ENCODE results near the gene SAE1. TPM values are rescaled to one million over a fixed set of nuclear protein-coding genes. Genes with fewer than 3 reads are reported as not detected.
A peak's percentile ranks its signal among the peaks of the same experiment; 100 is the strongest.

The SAE1 gene
- total and polyA plus RNA-seq, 2 of the 4 experiments (the other 2 are of a cell fraction), result 165 to 184 TPM

GRCh38 chr19:47112997-47113849, 17.4 kb upstream of the SAE1 start, which contains the start of gene ZC3H4:
TSS of gene ZC3H4 (minus strand) at chr19:47113776. CDS start at chr19:47112584, 1,192 bp downstream.
- TF ChIP-seq BHLHE40 (IDR thresholded peaks at IDR 0.05; ENCODE audit: low read depth, low read length) (peak; percentile 99), CEBPB (IDR thresholded peaks at IDR 0.05; ENCODE audit: low read depth, low read length) (peak; percentile 63; the same call in 1 of the 2 replicates), USF2 (IDR thresholded peaks at IDR 0.05; ENCODE audit: low read depth, low read length) (peak; percentile 98), POLR2A (IDR thresholded peaks at IDR 0.05; ENCODE audit: low read depth, low read length) (peak; percentile 96), MAZ (IDR thresholded peaks at IDR 0.05; ENCODE audit: borderline replicate concordance, low read depth, low read length) (peak; percentile 99), NFE2L2 (IDR thresholded peaks at IDR 0.05; ENCODE audit: low read depth, low read length) (no peak), ELK1 (IDR thresholded peaks at IDR 0.05; ENCODE audit: borderline replicate concordance, low read depth, low read length) (no peak), FOS (IDR thresholded peaks at IDR 0.05; ENCODE audit: low read depth, low read length) (peak; percentile 68), RFX5 (IDR thresholded peaks at IDR 0.05; ENCODE audit: low read depth, low read length) (no peak)
- ATAC-seq (ENCODE audit: low read depth), result peak; percentile 87
- intact Hi-C loops (cut with micrococcal nuclease) (loop anchor here (5.0 kb wide), 2 partner anchors 36 to 76 kb away; no protein-coding TSS in a partner anchor), dilution Hi-C loops (cut with HindIII; ENCODE audit: low sequenced_read_pairs, unreplicated experiment) (no loop called here), in situ Hi-C loops (cut with MboI; ENCODE audit: low sequenced_read_pairs) (no loop called here)
- peak within 1 kb of the TSS; percentile 99 for H3K56ac ChIP-seq (ENCODE audit: extremely low read depth, insufficient read depth, low read length)
- peak within 1 kb of the TSS; percentile 97 for H4K91ac ChIP-seq (ENCODE audit: insufficient read depth, low read depth, low read length)
- peak within 1 kb of the TSS; percentile 100 for H3K14ac ChIP-seq (replicated peaks; ENCODE audit: low read depth, low read length)
- H3K4me1 ChIP-seq (ENCODE audit: control insufficient read depth, insufficient read depth, low read length), result peaks cover 7% of the 10 kb centered on the region
- POLR2A ChIA-PET (ENCODE audit: unreplicated experiment), result interaction anchor here (0.6 to 1.3 kb wide), 2 partner anchors 18 to 45 kb away, joined by 3 to 8 read pairs; no protein-coding TSS in a partner anchor
- DNase-seq, result peak; percentile 99
- peak within 1 kb of the TSS; percentile 98 for H2AK5ac ChIP-seq (ENCODE audit: low read depth, low read length)
- peak within 1 kb of the TSS; percentile 81 for H3K18ac ChIP-seq (ENCODE audit: low read depth, low read length)
- peak within 1 kb of the TSS; percentile 97 for H3K23ac ChIP-seq (ENCODE audit: low read depth, low read length)
- CTCF ChIA-PET, result interaction anchor here (0.6 to 1.6 kb wide), 4 partner anchors 26 to 427 kb away, joined by 3 to 9 read pairs (median 4); no protein-coding TSS in a partner anchor
- peak within 1 kb of the TSS; percentile 100 for H2AK9ac ChIP-seq (replicated peaks; ENCODE audit: low read depth, low read length, poor library complexity)
- H3K27ac ChIP-seq (ENCODE audit: insufficient read depth, low read length), result peak within 1 kb of the TSS; percentile 96
- H3K36me3 ChIP-seq (ENCODE audit: control insufficient read depth, insufficient read depth, low read length), result peaks cover 2% of the 10 kb centered on the region
- peak within 1 kb of the TSS; percentile 96 to 99 for H4K8ac ChIP-seq (ENCODE audit: low read depth in 2 of 2, low read length in 2 of 2)
- no TSS peak for BruUV-seq (replicated peaks)
- H3K4me2 ChIP-seq (ENCODE audit: low read depth, low read length), result peak within 1 kb of the TSS; percentile 75
- H3K9me1 ChIP-seq (ENCODE audit: insufficient read depth, low read length), result no peaks in the 10 kb centered on the region
- H2BK20ac ChIP-seq (ENCODE audit: low read depth, low read length), result peak within 1 kb of the TSS; percentile 25; the same call in 1 of the 2 replicates
- peak within 1 kb of the TSS; percentile 100 for H3K9ac ChIP-seq (ENCODE audit: low read depth, low read length)
- no peaks in the 10 kb centered on the region for H3K9me3 ChIP-seq (ENCODE audit: control insufficient read depth, insufficient read depth, low read length)
- peak within 1 kb of the TSS; percentile 77 for H3K4me3 ChIP-seq (ENCODE audit: insufficient read depth, low read depth, low read length)
- H3K4ac ChIP-seq (ENCODE audit: low read depth, low read length), result peak within 1 kb of the TSS; percentile 98
- peaks cover 12 to 38% of the 10 kb centered on the region in 2 experiments for H3K79me1 ChIP-seq (ENCODE audit: low read depth in 1 of 2, low read length in 2 of 2)
- peaks cover 3% of the 10 kb centered on the region for H4K20me1 ChIP-seq (ENCODE audit: insufficient read depth, low read length)
- 1% methylated on average over 46 of the region's 59 CpGs; no CpG with 5 or more reads in 1 of the 2 experiments for WGBS, 2 experiments (ENCODE audit: extremely low coverage in 2 of 2, insufficient read length in 1 of 2)
- peak within 1 kb of the TSS; percentile 76 for H2BK120ac ChIP-seq (ENCODE audit: low read depth, low read length)
- H2BK15ac ChIP-seq (ENCODE audit: low read depth, low read length), result peak within 1 kb of the TSS; percentile 42; the same call in 1 of the 3 replicates
- H3K27me3 ChIP-seq (ENCODE audit: control insufficient read depth, insufficient read depth, low read length), result no peaks in the 10 kb centered on the region
- H2BK5ac ChIP-seq (ENCODE audit: low read depth, low read length, poor library complexity, severe bottlenecking), result peak within 1 kb of the TSS; percentile 98
- H2AFZ ChIP-seq (replicated peaks; ENCODE audit: low read length, poor library complexity), result peak within 1 kb of the TSS; percentile 87
- H4K5ac ChIP-seq (ENCODE audit: low read depth, low read length), result peak within 1 kb of the TSS; percentile 95

Data from IMR-90 (cell line).